GM19240 (cell line): ENCODE measurements around the gene ATP2A2.

Experiments
- DNase-seq: peaks from one replicate; pipeline ENCODE4 v3.0.0; 2011; ENCODE audit warnings: low spot score; ENCODE audit not compliant: insufficient read length

Gene ATP2A2

DNA sequence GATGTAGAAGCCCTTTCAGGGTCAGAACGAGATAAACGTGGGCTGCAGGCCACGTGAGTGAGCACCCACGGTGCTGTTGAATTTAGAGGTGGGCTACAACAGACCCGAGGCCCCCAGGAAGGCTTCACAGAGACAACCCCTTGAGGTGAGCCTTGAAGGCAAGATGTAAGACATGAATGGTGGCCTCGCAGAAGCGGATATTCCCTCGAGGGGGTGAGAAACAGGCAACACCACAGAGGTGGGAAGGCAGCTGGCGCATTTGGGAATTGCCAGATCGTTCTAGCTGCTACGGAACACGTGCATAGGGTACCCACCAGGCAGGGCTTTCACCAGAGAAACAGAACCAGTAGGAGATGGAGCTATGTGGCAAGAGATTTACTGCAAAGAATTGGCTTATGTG, 22.6 kb upstream of the ATP2A2 start:
- no peak for DNase-seq

DNA sequence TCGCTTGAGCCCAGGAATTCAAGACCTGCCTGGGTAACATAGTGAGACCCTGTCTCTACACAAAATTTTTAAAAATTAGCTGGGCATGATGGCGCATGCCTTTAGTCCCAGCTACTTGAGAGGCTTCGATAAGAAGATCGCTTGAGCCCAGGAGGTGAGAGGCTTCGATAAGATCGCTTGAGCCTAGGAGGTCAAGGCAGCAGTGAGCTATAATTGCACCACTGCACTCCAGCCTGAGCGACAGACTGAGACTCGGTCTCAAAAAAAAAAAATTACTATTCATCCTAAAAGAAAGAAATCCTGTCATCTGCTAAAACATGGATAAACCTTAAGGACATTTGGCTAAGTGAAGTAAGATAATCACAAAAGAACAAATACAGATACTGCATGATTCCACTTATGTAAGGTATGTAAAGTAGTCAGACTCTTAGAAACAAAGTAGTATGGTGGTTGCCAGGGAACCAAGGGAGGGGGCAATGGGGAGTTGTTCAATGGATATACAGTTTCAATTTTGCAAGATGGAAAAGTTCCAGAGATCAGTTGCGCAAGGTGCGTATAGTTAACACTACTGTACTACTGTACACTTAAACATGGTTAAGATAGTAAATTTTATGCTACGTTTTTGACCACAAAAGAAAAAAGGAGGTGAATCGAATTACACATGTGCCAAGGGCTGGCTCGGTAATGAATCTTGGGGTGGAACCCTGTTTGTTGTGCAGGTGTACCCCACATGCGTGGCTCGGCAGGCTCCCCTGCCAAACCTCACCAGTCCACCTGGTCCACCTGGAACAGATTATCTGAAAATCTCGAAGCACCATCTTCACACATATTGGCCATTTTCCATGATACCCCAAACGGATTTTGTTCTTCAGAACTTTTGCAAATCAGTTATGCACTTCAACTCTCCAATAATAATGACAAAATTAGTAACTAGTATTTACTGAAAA, 18.3 kb upstream of the ATP2A2 start:
- no peak for DNase-seq

- DNase-seq: no peak
Measured at GRCh38 chr12:110266381-110266960, 14.6 kb upstream of the ATP2A2 start.

- no peak for DNase-seq
Measured at GRCh38 chr12:110266980-110267620, 13.9 kb upstream of the ATP2A2 start.

DNA sequence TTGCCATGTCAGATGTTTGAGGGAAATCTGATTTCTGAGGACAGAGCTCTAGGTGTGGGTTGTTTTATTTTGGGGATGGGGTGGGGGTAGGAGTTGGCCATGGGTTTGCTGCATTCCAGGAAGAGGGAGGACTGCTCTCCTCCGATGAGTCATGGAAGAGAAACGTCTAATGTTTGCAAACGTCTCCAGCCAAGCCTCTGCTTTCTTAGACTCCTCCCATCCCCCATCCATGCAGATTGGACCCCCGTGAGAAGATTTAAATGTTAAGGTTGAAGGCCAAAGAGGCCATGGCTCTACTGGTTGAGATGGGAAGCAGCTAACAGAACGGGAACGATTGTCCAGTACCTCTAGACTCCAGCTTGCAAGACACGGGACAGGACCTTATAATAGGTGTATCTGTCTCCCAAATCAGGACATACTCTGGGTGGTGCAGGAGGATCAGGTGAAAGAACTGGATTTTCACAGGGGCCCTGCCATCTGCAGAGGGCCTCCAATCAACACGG, 11.4 kb upstream of the ATP2A2 start:
- no peak for DNase-seq

DNA sequence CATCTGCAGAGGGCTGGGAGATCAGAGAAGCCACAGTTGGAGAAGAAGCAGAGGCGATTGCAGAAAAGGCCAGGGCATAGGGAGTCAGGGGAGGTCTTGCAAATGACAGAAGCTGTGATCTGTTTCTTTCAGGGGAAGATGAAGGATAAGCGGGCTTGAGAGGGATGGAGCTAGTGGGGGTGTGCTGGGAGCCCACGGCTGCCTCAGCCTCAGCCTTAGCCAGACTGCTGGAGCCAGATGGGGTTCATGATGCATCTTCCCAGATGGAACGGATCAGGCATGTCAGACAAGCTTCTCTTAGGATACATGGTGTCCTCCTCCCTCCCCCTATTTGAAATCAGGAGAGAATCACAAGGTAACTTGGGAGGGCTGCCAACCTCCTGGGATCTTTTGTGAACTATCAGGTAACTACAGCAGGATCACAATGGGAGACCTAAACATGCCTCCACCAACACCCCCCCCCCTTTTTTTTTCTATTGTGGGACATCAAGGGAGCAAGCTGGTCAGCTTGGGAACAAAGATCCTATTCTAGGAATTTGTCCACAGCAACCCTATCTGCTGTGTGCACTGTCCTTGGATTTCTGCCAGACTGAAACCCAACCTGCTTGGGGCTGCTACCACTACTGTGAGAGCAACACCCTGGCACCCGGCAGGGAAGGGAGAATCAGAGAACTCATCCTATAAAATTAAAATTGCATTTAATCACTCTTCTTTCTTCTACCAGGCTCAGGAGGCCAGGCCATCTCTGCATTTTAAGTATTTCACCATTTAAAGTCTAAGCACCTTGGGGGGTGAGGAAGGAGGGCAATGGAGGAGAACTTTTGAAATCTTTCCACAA, 10.7 kb upstream of the ATP2A2 start:
- no peak for DNase-seq

DNA sequence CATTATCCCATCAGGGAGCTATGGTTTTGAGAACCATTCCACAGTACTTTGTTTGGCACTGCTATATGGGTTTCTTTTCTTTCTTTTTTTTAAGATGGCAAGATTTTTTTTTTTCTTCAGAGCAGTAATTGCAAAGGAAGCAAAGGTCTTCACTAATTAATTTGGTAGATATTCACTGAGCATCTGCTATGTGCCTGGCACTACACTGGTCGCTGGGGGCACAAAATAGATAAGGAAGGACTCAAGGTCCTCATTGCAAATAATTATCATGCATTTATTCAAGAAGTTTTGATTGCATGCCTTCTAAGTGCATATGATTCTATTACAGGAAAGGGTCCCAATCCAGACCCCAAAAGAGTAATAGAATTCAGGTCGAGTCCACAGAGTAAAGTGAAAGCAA, 10.0 kb upstream of the ATP2A2 start:
- DNase-seq: no peak

DNA sequence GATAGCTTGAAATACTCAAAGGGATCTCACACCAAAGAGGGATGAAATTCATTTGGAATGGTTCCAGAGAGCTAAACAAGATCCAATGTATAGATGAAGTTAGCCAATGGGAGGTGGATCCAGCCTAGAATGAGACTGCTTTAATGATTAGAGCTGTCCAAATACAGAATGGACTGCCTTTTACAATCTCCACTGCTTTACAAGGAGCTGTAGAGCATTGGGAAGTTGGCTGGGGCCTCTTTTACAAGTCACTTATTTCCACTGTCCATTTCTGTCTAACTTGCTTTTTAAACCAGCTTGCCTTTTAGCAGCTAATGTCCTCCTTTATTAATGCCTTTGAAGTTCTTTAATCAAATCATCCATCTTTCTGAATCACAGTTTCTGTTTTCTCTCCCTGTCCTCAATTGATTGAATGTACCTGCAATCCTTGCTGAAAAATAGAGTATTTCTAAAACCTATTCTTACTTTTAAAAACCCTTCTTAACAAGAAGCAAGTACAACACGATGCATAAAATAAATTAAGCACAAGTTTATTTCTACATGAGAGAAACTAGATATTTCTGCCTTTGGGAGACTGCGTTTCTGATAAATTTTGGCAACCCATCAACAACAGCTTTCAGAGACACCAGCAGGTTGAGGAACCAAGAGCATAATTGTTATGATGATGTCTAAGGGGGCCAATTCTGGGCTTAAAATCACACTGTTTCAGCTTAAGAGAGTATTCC, 3.4 kb upstream of the ATP2A2 start:
- no peak for DNase-seq

GRCh38 chr12:110278255-110278536, 2.9 kb upstream of the ATP2A2 start:
- no peak for DNase-seq

GRCh38 chr12:110279566-110280375, 1.3 kb upstream of the ATP2A2 start:
- no peak for DNase-seq

DNA sequence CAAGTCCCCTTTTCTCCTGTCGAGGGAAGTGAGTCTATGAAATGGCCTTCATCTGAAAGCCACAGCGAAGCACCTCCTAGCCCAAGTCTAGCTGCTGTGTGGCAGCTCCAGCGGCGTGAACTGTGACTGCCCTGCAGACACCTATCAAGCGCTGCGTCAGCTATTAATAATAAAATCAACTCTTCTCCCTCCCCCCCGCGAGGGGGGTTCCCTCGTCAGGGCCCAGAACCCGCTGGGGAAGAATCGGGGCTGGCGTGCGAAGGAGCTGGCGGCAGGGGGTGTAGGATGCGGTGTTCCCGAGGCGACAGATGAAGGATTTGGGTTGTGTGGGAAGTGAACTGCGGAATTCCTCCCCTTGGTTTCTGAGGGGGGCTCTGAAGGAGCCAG, 662 bp upstream of the ATP2A2 start:
- no peak for DNase-seq

GRCh38 chr12:110281549-110282299, 677 bp downstream of the ATP2A2 start:
- DNase-seq: peak; percentile 29

DNA sequence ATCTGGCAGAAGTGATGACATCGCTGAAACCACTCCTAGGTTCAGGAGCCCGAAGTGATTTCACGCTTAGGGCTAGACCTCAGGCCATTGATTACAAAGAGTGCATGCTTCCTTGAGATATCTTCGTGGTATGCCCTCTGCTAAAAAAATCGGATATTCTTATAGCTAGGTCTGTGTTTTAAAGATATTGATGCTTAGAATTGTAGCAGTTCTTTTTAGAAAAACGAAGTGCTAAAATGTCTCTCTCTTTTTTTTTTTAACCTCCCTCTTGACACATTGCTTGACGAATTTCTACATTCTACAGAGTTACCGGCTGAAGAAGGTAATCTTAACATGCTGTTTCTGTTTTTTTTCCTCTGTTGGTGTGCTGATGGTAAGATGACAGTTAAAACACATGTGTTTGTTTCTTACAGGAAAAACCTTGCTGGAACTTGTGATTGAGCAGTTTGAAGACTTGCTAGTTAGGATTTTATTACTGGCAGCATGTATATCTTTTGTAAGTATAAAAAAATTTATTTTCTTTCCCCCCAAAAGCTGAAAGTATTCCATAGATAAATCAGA, 1.3 kb downstream of the ATP2A2 start:
- no peak for DNase-seq

GRCh38 chr12:110282956-110283817, 2.1 kb downstream of the ATP2A2 start:
- DNase-seq: no peak

DNA sequence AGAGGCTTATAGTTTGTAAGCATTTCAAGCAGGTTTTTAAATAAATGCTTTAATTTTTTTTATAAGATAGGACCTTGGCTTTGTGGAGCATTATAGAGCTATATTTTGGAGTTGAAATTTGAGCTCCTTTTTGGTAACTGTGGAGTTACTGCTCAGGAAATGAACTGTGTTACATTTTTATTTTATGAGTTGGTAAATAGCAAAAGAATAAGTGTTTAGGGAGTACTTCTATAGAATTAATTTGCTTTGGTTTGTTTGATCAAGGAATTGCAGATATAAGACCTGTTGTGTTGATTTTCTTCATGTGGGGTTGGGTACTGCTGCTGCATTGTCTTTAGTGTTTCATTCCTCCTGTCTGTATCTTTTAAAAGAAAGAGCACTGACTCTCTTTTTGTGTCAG, 3.5 kb downstream of the ATP2A2 start:
- DNase-seq: no peak

- DNase-seq: no peak
Measured at GRCh38 chr12:110286623-110287022, 5.6 kb downstream of the ATP2A2 start.

DNA sequence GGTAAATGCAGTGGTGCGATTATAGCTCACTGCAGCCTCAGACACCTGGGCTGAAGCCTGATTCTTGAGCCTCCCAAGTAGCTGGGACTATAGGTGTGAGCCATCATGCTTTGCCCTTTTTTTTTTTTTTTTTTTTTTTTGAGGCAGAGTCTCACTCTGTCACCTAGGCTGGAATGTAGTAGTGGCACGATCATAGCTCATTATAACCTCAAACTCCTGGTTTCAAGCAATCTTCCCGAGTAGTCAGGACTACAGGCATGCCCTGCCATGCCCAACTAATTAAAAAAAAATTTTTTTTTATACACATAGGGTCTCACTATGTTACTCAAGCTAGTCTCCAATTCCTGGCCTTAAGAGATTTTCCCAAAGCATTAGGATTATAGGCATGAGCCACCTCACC, 6.9 kb downstream of the ATP2A2 start:
- DNase-seq: no peak
